GM23338 (cell line): ENCODE data around the gene GDPD4. TPM values are rescaled to one million over a fixed set of nuclear protein-coding genes. Genes with fewer than 3 reads are reported as not detected.

ENCODE experiments used
- ATAC-seq: fragments of 200-7000 bp; cut with Tn5 transposase; 3 replicates; pipeline ENCODE4 v1.9.1; 2020
- DNase-seq: peaks from one replicate; pipeline ENCODE4 v3.0.0-alpha.2; 2015; ENCODE audit warnings: low spot score
- H2AFZ ChIP-seq: fragments of 200-600 bp; sonication (generic); 2 replicates; pipeline ENCODE4 v1.8.0; 2016; ENCODE audit warnings: antibody characterized with exemption, mild to moderate bottlenecking, moderate library complexity
- H3F3A ChIP-seq: fragments of 200-600 bp; sonication (generic); replicated peaks from 2 replicates; pipeline ENCODE4 v1.8.0; 2017; ENCODE audit warnings: antibody characterized with exemption, mixed run types, low read depth
- H3K27ac ChIP-seq: fragments of 200-600 bp; sonication (generic); 2 replicates; pipeline ENCODE4 v1.6.1; 2016; ENCODE audit warnings: low read depth
- H3K27me3 ChIP-seq: fragments of 200-600 bp; sonication (generic); 2 replicates; pipeline ENCODE4 v1.8.0; 2016; ENCODE audit warnings: mild to moderate bottlenecking, mixed run types, moderate library complexity; ENCODE audit not compliant: insufficient read depth
- H3K36me3 ChIP-seq: fragments of 200-600 bp; sonication (generic); 2 replicates; pipeline ENCODE4 v1.8.0; 2016; ENCODE audit warnings: mild to moderate bottlenecking; ENCODE audit not compliant: insufficient read depth
- H3K4me1 ChIP-seq: fragments of 200-600 bp; sonication (generic); 2 replicates; pipeline ENCODE4 v1.8.0; 2016; ENCODE audit warnings: mild to moderate bottlenecking, moderate library complexity; ENCODE audit not compliant: insufficient read depth
- H3K4me2 ChIP-seq: fragments of 200-600 bp; sonication (generic); 2 replicates; pipeline ENCODE4 v1.7.1; 2017; ENCODE audit warnings: mixed run types
- H3K4me3 ChIP-seq: fragments of 200-600 bp; sonication (generic); 2 replicates; pipeline ENCODE4 v1.6.1; 2016; ENCODE audit warnings: mixed run types
- H3K79me2 ChIP-seq: fragments of 200-600 bp; sonication (generic); replicated peaks from 2 replicates; pipeline ENCODE4 v1.8.0; 2017; ENCODE audit warnings: mild to moderate bottlenecking; ENCODE audit not compliant: insufficient read depth
- H3K9me2 ChIP-seq: fragments of 200-600 bp; sonication (generic); 2 replicates; pipeline ENCODE4 v1.8.0; 2017; ENCODE audit not compliant: insufficient read depth
- H4K20me1 ChIP-seq: fragments of 200-600 bp; sonication (generic); replicated peaks from 2 replicates; pipeline ENCODE4 v1.8.0; 2017; ENCODE audit warnings: mild to moderate bottlenecking; ENCODE audit not compliant: insufficient read depth
- H3K27ac Mint-ChIP-seq: 2 replicates; pipeline ENCODE4 v1.8.0; 2020; ENCODE audit warnings: inconsistent platforms, mild to moderate bottlenecking, moderate library complexity, mixed read lengths
- H3K27me3 Mint-ChIP-seq: 3 replicates; pipeline ENCODE4 v1.8.0; 2022; ENCODE audit warnings: low read depth, mild to moderate bottlenecking, moderate library complexity, mixed read lengths, inconsistent platforms; ENCODE audit not compliant: insufficient read depth, poor library complexity
- H3K36me3 Mint-ChIP-seq: 3 replicates; pipeline ENCODE4 v1.8.0; 2021; ENCODE audit warnings: low read depth, mild to moderate bottlenecking, inconsistent platforms, moderate library complexity, mixed read lengths
- H3K4me1 Mint-ChIP-seq: 3 replicates; pipeline ENCODE4 v1.8.0; 2020; ENCODE audit warnings: mild to moderate bottlenecking, inconsistent platforms, mixed read lengths
- H3K4me3 Mint-ChIP-seq: 3 replicates; pipeline ENCODE4 v1.8.0; 2021; ENCODE audit warnings: moderate library complexity, mild to moderate bottlenecking, inconsistent platforms, mixed read lengths
- H3K9me3 Mint-ChIP-seq: 3 replicates; pipeline ENCODE4 v1.8.0; 2020; ENCODE audit warnings: moderate library complexity, mild to moderate bottlenecking, inconsistent platforms, mixed read lengths
- CREB1 ChIP-seq: fragments of 250-450 bp; sonication (Bioruptor Pico); IDR thresholded peaks from 2 replicates; pipeline ENCODE4 v1.5.0; 2020; ENCODE audit warnings: low read depth, mild to moderate bottlenecking, moderate library complexity
- ETS1 ChIP-seq: IDR thresholded peaks from 2 replicates; pipeline ENCODE4 v1.6.1; 2016; ENCODE audit warnings: antibody characterized with exemption
- EZH2 ChIP-seq: fragments of 200-600 bp; sonication (generic); IDR thresholded peaks from one replicate; pipeline ENCODE4 v1.8.0; 2017; ENCODE audit warnings: antibody characterized with exemption, mild to moderate bottlenecking, low read depth; ENCODE audit not compliant: unreplicated experiment
- EZH2phosphoT487 ChIP-seq: fragments of 200-600 bp; sonication (generic); IDR thresholded peaks from one replicate; pipeline ENCODE4 v1.8.1; 2018; ENCODE audit warnings: antibody characterized with exemption; ENCODE audit not compliant: unreplicated experiment
- JUNB ChIP-seq: IDR thresholded peaks from one replicate; pipeline ENCODE4 v1.6.1; 2016; ENCODE audit warnings: antibody characterized with exemption; ENCODE audit not compliant: unreplicated experiment
- NANOG ChIP-seq: IDR thresholded peaks from 2 replicates; pipeline ENCODE4 v1.6.1; 2016; ENCODE audit warnings: antibody characterized with exemption, borderline replicate concordance
- POLR2AphosphoS5 ChIP-seq: IDR thresholded peaks from 2 replicates; pipeline ENCODE4 v1.6.1; 2016; ENCODE audit warnings: antibody characterized with exemption, low read depth
- STAT1 ChIP-seq: IDR thresholded peaks from one replicate; pipeline ENCODE4 v1.6.1; 2016; ENCODE audit warnings: antibody characterized with exemption; ENCODE audit not compliant: unreplicated experiment
- ZNF114 ChIP-seq: fragments of 250-450 bp; sonication (Bioruptor Pico); IDR thresholded peaks from 2 replicates; pipeline ENCODE4 v1.5.0; 2020; ENCODE audit warnings: mild to moderate bottlenecking, moderate library complexity
- ZNF331 ChIP-seq: fragments of 250-450 bp; sonication (Bioruptor Pico); IDR thresholded peaks from 2 replicates; pipeline ENCODE4 v1.5.0; 2020; ENCODE audit warnings: low read depth, mild to moderate bottlenecking, moderate library complexity
- polyA plus RNA-seq: library from polyadenylated mRNA; unstranded; fragments of >200 nt; fragmentation: Nextera tagmentation; extraction: Ambion mirVana; gene quantifications from 2 replicates; pipeline ENCODE4 v1.2.1, GENCODE V29; 2016
- total RNA-seq: library from RNA; depleted of rRNA; stranded (reverse); fragments of >200 nt; shearing (Covaris generic); gene quantifications from 2 replicates; pipeline ENCODE4 v1.2.3, GENCODE V29; 2014
- TF ChIP-seq, protein P1 (sequence below): fragments of 250-450 bp; sonication (Bioruptor Pico); IDR thresholded peaks from 2 replicates; pipeline ENCODE4 v1.5.0; 2020; ENCODE audit warnings: mild to moderate bottlenecking, moderate library complexity

GDPD4 gene
- total and polyA plus RNA-seq, 2 experiments from 2014 or later: not detected

DNA sequence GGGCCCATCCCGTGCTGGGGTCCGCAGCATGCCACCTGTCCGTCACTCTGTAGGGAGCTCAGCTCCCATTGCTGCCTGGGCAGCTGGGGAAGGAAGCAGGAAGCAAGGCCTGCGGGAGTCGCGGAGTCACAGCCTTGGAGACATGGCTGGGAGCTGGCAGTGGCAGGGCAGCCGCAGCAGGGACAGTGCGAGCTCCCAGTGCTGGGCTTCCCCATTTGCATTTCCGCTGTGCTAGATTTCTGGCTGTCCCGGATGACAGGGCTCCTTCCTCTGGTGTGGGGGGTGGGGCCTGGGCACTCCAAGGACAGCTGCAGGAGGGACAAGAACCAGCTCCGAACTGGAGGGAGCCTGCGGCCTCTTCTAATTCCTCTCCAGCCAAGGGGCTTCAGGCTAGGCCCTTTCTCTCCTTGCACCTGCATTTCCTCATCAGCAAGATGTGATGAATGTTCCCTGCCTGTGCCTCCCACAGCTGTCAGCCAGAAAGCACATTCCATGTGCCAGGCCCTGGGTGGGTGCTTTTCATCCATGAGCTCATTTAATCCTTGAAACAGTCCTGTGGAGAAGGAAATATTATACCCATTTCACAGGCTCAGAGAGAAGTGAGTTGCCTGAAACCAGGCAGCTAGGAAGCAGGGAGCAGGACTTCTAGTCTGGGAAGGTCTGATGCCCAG, 125.5 kb downstream of the GDPD4 start:
- H3K27ac Mint-ChIP-seq: peak overlapping the region; percentile 52

DNA sequence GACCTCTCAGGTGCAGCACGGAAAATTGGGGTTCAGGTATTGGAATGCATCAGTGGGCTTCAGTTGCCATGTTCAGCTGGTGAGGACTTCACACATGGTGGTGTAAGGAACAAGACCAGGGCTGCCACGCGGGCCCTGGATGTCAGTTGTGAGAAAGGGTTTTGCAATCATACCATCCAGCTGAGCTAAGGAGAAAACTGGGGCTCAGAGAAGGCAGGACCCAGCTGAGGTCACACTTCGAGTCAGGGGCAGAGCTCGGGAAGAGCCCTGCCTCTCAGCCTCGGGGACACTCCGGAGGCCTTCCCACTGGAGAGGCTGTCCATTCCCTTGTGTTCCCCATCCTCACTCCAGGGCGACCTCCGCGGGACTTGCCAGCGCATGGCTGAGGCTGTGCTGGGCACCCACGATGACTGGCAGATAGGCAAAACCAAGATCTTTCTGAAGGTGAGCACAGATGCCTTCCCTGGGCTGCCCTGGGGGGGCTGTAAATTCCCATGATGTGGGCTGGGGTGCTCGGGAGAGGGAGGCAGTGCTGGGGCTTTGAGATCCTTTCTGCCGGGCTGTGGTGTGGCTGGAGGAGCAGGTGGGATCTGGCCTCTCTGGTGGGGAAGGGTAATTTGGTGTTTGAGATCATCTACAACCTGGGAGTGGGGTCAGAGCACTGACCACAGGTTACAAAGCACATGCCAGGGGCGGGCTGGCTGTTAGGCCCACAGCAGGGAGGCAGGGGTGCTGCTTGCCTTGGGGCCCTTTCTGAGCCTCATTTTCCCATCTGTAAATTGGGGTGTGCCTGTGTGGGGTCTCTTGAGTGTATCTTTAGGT, 126.3 kb downstream of the GDPD4 start:
- Histone ChIP-seq H3K27ac (no peak overlapping the region), H4K20me1 (no peaks in the 10 kb centered on the region), H3F3A (no peaks in the 10 kb centered on the region), H2AFZ (peak overlapping the region; percentile 90), H3K4me2 (peak overlapping the region; percentile 69), H3K36me3 (no peaks in the 10 kb centered on the region), H3K27me3 (no peaks in the 10 kb centered on the region), H3K4me1 (peaks cover 38% of the 10 kb centered on the region), H3K79me2 (no peaks in the 10 kb centered on the region), H3K9me2 (0 out of 2 replicates have a peak, but pooled peaks cover 2% of the 10 kb centered on the region), H3K4me3 (no peak overlapping the region)
- Mint-ChIP-seq H3K36me3 (no peaks in the 10 kb centered on the region; the same call in 2 of the 3 replicates), H3K9me3 (peaks cover 5% of the 10 kb centered on the region; the same call in 2 of the 3 replicates), H3K4me1 (peaks cover 62% of the 10 kb centered on the region), H3K27me3 (peaks cover 24% of the 10 kb centered on the region), H3K27ac (peak overlapping the region; percentile 52), H3K4me3 (peak overlapping the region; percentile 28; the same call in 1 of the 3 replicates)
- DNase-seq (no peak), ATAC-seq (peak; percentile 3; the same call in 1 of the 3 replicates)
- TF ChIP-seq ZNF331 (CRISPR knock-in tag) (no peak), STAT1 (no peak), CREB1 (CRISPR knock-in tag) (no peak), JUNB (no peak), ZNF114 (CRISPR knock-in tag) (no peak), EZH2phosphoT487 (no peak)
- TF ChIP-seq, protein P1, sequence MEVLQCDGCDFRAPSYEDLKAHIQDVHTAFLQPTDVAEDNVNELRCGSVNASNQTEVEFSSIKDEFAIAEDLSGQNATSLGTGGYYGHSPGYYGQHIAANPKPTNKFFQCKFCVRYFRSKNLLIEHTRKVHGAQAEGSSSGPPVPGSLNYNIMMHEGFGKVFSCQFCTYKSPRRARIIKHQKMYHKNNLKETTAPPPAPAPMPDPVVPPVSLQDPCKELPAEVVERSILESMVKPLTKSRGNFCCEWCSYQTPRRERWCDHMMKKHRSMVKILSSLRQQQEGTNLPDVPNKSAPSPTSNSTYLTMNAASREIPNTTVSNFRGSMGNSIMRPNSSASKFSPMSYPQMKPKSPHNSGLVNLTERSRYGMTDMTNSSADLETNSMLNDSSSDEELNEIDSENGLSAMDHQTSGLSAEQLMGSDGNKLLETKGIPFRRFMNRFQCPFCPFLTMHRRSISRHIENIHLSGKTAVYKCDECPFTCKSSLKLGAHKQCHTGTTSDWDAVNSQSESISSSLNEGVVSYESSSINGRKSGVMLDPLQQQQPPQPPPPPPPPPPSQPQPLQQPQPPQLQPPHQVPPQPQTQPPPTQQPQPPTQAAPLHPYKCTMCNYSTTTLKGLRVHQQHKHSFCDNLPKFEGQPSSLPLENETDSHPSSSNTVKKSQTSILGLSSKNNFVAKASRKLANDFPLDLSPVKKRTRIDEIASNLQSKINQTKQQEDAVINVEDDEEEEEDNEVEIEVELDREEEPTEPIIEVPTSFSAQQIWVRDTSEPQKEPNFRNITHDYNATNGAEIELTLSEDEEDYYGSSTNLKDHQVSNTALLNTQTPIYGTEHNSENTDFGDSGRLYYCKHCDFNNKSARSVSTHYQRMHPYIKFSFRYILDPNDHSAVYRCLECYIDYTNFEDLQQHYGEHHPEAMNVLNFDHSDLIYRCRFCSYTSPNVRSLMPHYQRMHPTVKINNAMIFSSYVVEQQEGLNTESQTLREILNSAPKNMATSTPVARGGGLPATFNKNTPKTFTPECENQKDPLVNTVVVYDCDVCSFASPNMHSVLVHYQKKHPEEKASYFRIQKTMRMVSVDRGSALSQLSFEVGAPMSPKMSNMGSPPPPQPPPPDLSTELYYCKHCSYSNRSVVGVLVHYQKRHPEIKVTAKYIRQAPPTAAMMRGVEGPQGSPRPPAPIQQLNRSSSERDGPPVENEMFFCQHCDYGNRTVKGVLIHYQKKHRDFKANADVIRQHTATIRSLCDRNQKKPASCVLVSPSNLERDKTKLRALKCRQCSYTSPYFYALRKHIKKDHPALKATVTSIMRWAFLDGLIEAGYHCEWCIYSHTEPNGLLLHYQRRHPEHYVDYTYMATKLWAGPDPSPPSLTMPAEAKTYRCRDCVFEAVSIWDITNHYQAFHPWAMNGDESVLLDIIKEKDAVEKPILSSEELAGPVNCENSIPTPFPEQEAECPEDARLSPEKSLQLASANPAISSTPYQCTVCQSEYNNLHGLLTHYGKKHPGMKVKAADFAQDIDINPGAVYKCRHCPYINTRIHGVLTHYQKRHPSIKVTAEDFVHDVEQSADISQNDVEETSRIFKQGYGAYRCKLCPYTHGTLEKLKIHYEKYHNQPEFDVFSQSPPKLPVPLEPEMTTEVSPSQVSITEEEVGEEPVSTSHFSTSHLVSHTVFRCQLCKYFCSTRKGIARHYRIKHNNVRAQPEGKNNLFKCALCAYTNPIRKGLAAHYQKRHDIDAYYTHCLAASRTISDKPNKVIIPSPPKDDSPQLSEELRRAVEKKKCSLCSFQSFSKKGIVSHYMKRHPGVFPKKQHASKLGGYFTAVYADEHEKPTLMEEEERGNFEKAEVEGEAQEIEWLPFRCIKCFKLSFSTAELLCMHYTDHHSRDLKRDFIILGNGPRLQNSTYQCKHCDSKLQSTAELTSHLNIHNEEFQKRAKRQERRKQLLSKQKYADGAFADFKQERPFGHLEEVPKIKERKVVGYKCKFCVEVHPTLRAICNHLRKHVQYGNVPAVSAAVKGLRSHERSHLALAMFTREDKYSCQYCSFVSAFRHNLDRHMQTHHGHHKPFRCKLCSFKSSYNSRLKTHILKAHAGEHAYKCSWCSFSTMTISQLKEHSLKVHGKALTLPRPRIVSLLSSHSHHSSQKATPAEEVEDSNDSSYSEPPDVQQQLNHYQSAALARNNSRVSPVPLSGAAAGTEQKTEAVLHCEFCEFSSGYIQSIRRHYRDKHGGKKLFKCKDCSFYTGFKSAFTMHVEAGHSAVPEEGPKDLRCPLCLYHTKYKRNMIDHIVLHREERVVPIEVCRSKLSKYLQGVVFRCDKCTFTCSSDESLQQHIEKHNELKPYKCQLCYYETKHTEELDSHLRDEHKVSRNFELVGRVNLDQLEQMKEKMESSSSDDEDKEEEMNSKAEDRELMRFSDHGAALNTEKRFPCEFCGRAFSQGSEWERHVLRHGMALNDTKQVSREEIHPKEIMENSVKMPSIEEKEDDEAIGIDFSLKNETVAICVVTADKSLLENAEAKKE (CRISPR knock-in tag): no peak

More for the DNA sequence above, 125.5 kb downstream of the GDPD4 start:
- Histone ChIP-seq H3K4me3 (peak overlapping the region; percentile 20; the same call in 1 of the 2 replicates), H4K20me1 (no peaks in the 10 kb centered on the region), H2AFZ (peak overlapping the region; percentile 90), H3K36me3 (no peaks in the 10 kb centered on the region), H3K4me1 (peaks cover 32% of the 10 kb centered on the region), H3K27ac (no peak overlapping the region), H3K79me2 (no peaks in the 10 kb centered on the region), H3K27me3 (no peaks in the 10 kb centered on the region), H3K9me2 (0 out of 2 replicates have a peak, but pooled peaks cover 2% of the 10 kb centered on the region), H3F3A (no peaks in the 10 kb centered on the region), H3K4me2 (peak overlapping the region; percentile 69)
- peak; percentile 61; the same call in 1 of the 2 replicates for TF ChIP-seq ETS1
- no peak for TF ChIP-seq EZH2
- 0 out of 2 replicates have a peak, but pooled peaks have one; percentile 27 for TF ChIP-seq POLR2AphosphoS5
- no peak for TF ChIP-seq CREB1 (CRISPR knock-in tag)
- no peak for TF ChIP-seq EZH2phosphoT487
- TF ChIP-seq NANOG: 0 out of 2 replicates have a peak, but pooled peaks have one; percentile 8
- TF ChIP-seq STAT1: no peak
- peaks cover 55% of the 10 kb centered on the region for H3K4me1 Mint-ChIP-seq
- peak; percentile 72 for DNase-seq
- H3K4me3 Mint-ChIP-seq: peak overlapping the region; percentile 28; the same call in 1 of the 3 replicates
- peaks cover 5% of the 10 kb centered on the region; the same call in 2 of the 3 replicates for H3K9me3 Mint-ChIP-seq
- no peaks in the 10 kb centered on the region; the same call in 2 of the 3 replicates for H3K36me3 Mint-ChIP-seq
- peak; percentile 58 for ATAC-seq
- H3K27me3 Mint-ChIP-seq: peaks cover 24% of the 10 kb centered on the region
